Ovary (tissue), 3 donors: ENCODE data around the gene SLC22A13.

Experiments used
- CTCF ChIP-seq, 3 donors: fragments of 450-650 bp in 2 of 3; fragments of 200-600 bp in 1 of 3; IDR thresholded peaks; one replicate each; pipeline versions ENCODE4 v1.5.1 to v1.8.0; 2016 to 2022; ENCODE audit warnings: antibody characterized with exemption in 3 of 3, mild to moderate bottlenecking in 1 of 3
- EP300 ChIP-seq: sonication (generic); formaldehyde crosslinking; IDR thresholded peaks from one replicate; pipeline ENCODE4 v1.6.1; 2017; ENCODE audit warnings: antibody characterized with exemption
- donor health status: DM: no; HTN: no; CAD: no.

GRCh38 chr3:38268522-38268921 is 2.9 kb downstream of the SLC22A13 start:
- TF ChIP-seq CTCF (IDR thresholded peaks at IDR 0.05) (no peak), EP300 (no peak)
